Measurements from ENCODE around the gene FREM1.

- TF ChIP-seq CTCF (IDR thresholded peaks at IDR 0.05) (no peak), POLR2A (IDR thresholded peaks at IDR 0.05) (no peak)
Observed at GRCh38 chr9:14889451-14889850, 20.8 kb downstream of the FREM1 start.

Measured in thyroid gland (tissue), 4 donors.